HG02759 (cell line): ENCODE results near the gene ZNF273.

Source experiments
- ATAC-seq: cut with Tn5 transposase; IDR thresholded peaks from one replicate; pipeline ENCODE4 v1.9.1; 2021; ENCODE audit warnings: mild to moderate bottlenecking, moderate library complexity; ENCODE audit not compliant: unreplicated experiment

ZNF273 gene

DNA sequence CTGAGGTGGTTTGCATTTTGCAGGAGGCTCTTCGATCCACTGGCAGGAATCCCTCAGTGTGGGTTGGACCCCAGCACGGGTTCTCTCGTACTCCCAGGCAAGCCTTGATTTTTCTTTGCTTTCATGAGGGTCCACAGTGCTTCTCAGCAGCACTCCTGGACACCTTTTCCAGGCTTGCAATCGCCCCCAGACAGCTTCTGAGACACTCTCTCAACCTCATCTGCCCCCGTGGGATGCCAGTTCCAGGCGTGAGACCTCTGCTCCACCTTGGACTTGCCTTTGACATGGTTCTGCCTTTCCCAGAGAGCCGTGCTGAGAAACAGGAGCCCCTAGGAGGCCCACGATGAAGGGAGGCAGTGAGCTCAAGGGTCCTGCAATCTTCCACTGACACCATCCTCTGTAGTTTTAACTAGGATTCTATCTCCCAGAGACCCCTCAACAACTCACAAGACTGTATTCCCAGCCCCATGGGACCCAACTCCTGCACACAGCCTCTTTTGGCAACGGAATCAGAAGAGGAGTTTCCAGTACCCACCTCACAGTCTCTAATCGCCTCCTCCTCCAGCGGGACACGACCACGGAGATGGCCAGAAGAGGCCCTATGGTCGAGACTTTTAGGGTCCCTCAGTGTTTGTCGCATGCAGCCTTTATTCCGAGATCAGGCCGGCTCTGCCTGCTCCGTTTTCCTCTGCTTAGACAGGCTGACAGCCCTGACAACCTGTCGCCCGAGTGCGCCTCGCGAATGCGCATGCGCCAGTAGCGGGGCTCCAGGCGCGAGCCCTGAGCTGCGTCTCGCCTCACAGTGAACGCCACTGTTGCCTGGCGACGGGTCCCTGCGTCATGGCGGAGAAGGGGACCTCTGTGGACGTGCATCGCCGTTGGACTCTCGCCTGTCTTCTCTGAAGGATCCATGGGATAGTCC, 26.0 kb upstream of the ZNF273 start:
- no peak for ATAC-seq

DNA sequence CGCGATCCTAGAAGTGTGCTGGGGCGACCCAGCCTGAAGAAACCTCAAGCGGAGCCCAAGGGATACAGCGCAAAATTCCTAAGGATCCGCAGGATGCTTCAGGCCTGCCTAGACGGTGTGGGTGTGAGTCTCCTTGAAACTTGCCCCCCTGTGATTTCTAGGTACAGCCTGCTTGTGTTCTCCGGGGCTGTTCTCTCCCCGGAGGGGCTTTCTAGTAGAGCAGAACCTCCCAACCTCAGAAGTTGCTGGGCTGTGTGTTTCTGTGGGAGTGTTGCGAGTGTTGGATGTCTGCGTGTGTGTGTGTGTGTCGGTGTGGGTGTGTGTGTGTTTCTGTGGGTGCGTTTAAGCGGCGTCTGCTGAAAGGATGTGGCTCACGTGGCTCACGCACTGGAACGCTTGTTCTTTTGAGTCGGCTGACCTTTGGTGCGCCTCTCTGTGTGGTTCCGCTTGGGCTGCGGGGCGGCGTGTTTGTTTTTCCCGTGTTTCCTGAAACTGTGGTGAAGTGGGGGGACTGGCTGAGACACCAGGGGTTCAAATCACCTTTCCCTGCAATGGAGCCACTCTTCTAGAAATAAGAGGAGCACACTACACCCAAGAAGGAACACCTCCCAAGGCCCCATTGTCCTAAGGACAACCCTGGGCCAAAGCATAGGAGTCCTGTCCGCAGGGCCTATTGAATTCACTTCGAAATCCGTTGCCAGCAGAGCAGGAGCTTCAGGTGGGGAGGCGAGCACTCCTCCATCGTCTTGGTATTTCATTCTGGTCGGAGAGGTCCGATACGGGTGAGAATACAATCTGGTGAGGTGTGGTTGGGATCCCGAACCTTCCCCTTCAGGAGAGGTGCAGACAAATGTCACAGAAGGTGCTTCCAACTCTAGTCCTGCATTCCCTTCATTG, 25.1 kb upstream of the ZNF273 start:
- no peak for ATAC-seq

DNA sequence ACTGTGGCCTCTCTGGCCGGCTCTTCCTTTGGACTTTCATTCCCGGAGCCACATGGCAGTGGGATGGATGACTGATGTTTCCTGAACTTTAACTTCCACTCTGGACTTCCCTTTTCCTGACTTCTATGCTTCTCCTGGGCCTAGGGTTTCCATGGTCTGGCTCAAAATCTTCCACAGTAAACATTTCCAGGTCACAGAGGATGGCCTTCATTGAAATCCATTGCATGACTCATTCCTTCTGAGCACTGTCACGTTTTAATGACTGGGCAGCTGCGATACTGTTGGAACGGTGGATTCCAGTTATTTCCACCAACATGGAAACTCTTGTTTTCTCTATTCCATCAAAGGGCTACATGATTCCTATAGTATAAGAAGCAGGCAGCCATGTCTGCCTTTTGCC, 24.4 kb upstream of the ZNF273 start:
- no peak for ATAC-seq

DNA sequence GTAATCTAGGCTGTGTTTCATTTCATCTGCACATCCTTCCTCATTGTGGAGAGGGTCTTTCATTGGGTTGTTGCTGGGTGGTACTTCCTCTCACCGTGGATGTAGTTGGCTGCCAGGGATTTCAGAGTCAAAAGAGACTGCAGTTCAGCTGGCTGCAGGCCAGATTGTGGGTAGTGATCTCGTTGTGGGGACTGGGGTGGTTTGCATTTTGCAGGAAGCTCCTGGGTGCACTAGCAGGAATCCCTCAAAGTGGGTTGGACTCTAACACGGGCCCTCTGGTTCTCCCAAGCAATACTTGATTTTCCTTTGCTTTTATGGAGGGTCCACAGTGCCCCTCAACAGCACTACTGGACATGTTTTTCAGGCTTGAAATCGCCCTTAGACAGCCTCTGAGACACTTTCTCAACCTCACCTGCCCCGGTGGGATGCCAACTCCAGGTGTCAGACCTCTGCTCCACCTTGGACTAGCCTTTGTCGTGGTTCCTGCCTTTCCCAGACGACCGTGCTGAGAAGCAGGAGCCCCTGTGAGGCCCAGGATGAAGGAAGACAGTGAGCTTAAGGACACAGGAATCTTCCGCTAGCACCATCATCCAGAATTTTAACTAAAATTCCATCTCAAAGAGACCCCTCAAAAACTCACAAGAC, 23.9 kb upstream of the ZNF273 start:
- ATAC-seq = no peak

DNA sequence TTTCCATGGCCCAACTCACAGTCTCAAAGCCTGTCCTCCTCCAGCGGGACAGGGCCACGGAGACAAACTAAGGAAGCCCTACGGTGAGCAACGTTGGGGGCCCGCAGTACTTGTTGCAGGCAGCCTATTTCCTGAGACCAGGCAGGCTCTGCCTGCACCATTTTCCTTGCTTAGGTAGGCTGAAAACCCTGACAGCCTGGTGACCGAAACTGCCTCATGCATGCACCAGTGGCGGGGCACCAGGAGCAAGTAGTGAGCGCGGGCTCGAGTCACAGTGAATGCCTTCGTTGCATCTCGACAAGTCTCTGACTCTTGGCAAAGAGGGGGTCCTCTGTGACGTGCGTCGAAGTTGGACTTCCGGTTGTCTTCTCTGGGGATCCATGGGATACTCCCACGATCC, 23.3 kb upstream of the ZNF273 start:
- ATAC-seq = no peak

DNA sequence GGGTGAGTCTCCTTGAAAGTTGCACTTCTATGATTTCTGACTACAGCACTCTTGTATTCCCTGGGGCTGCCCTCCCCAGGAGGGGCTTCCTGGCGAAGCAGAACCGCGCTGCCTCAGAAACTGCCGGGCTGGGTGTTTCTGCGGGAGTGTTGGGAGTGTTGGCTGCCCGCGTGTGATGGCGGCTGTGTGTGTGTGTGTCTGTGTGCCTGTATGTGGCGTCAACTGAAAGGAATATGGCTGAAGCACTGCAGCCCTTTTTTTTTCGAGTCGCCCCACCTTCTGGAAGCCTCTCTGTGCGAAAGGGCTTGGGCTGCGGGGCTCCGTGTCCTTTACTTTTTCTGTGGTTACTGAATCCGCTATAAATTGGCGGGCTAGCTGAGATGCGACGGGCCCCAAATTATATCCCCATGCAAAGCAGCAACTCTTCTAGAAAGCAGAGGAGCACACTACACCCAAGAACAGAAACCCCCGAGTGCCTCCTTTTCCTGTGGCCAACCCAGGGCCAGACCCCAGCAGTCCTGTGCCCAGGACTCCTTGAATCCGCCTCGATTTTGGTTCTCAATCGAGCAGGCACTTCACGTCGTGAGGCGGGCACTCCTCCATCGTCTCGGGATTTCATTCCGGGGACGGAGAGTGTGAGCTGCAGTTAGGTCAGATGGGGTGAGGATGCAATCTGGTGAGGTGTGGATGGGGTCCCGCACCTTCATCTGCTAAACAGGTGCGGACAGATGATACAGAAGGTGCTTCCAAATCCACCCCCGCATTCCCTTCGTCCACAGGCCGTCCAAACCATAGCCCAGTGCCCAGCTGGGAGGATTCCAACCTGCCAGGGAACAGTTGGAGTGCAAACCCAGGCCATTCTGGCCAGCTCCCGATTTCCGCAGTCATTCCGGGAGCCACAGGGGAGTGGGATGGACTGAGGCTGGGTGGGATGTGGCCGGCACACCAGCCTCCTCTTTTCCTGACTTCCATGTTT, 22.5 kb upstream of the ZNF273 start:
- no peak for ATAC-seq

DNA sequence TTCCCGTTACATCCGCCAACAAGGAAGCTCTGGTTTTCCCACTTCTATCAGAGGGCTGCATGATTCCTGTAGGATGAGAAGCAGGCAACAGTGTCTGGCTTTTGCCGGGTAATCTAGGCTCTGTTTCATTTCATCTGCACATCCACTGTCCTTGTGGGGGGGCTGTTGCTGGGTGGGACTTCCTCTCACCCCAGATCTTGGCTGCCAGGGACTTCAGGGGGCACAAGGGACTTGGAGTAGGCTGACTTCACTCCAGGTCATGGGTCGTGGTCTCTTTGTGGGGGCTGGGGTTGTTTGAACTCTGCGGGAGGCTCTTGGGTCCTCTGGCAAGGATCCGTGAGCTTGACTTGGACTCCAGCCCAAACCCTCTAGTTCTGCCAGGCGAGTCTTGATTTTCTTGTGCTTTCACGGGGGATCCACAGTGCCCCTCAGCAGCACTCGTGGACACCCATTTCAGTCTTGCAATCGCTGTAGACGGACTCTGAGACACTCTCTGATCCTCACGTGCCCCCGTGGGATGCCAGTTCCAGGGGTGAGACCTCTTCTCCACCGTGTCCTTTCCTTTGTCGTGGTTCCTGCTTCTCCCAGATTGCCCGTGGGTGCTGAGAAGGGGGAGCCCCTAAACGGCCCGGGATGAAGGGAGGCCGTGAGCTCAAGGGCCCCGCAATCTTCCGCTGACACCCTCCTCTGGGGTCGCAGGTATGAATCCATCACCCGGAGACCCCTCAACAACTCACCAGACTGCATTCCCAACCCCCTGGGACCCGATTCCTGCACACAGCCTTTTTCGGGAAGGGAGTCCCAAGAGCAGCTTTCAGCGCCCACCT, 21.4 kb upstream of the ZNF273 start:
- no peak for ATAC-seq

DNA sequence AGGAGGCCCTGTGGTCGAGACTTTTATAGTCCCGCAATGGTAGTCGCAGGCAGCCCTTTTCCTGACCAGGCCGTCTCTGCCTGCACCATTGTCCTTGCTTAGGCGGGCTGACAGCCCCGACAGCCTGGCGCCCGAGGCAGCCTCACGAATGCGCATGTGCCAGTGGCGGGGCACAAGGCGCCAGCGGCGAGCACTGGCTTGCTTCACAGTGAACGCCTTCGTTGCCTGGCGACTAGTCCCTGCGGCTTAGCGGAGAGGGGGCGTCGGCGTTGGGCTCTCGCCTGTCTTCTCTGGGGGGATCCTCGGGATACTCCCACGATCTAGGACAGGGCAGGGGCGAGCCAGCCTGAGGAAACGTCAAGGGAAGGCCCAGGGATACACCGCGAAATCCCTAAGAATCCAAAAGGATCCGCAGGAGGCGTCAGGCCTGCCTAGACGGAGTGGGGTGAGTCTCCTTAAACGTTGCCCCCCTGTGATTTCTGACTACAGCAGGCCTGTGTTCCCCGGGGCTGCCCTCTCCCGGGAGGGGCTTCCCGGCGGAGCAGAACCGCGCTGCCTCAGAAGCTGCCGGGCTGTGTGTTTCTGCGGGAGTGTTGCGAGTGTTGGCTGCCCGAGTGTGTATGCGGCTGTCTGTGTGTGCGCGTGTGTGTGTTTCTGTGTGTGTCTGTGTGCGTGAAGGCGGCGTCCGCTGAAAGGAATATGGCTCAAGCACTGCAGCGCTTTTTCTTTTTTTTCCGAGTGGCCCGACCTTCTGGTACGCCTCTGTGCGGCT, 20.5 kb upstream of the ZNF273 start:
- no peak for ATAC-seq

DNA sequence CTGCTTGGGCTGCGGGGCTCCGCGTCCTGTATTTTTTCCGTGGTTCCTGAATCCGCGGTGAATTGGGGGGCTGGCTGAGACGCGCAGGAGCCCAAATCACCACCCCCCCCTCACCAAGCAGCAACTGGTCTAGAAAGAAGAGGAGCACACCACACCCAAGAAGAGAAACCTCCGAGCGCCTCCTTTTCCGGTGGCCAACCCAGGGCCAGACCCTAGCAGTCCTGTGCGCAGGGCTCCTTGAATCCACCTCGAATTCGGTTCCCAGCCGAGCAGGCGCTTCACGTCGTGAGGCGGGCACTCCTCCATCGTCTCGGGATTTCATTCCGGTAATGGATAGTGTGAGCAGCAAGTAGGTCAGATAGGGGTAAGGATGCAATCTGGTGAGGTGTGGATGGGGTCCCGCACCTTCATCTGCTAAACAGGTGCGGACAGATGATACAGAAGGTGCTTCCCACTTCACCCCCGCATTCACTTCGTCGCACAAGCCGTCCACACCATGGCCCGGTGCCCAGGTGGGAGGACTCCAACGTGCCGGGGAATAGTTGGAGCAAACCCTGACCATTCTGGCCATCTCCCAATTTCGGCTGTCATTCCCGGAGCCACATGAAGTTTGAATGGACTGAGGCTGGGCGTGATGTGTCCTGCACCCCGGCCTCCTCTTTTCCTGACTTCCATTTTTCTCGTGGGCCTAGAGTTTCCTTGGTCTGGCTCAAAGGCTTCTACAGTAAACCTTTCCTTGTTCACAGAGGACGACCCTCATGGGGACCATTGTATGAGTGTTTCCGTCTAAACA, 19.8 kb upstream of the ZNF273 start:
- ATAC-seq = no peak

DNA sequence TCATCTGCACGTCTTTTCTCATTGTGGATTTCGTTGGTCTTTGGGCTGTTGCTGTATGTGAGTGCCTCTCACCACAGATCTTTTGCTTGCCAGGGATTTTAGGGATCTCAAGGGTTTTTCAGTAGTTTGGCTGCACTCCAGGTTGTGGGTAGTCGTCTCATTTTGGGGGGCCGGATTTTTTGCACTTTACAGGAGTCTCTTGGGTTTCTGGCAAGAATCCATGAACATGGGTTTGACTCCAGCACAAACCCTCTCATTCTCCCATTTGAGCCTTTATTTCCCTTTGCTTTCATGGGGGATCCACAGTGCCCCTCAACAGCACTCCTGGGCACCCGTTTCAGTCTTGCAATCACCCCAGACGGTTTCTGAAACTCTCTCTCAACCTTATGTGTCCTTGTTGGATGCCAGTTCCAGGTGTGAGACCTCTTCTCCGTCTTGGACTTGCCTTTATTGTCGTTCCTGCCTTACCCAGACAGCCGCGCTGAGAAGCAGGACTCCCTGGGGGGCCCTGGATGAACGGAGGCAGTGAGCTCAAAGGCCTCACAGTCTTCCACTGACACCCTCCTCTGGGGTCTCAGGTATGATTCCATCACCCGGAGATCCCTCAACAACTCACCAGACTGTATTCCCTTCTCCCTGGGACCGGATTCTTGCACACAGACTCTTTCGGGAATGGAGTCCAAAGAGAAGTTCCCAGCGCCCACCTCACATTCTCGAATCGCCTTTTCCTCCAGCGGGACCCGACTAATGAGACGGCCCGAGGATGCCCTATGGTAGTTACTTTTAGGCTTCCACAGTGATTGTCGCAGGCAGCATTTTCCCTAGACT, 18.8 kb upstream of the ZNF273 start:
- no peak for ATAC-seq

DNA sequence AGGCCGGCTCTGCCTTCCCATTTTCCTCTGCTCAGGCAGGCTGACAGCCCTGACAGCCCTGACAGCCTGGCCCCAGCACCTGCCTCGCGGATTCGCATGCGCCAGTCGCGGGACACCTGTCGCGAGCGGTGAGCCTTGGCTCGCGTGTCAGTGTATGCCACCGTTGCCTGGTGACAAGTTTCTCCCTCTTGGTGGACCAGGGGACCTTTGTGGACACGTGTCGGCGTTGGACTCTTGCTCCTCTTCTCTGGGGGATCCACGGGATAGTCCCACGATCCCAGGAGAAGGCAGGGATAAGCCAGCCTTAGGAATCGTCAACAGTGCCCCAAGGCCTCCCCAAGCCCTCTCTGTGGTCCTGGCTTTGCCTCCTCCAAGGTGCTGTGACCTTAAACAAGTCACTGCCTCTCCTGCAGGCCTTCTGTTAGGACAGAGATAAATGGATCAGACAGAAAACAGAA, 18.1 kb upstream of the ZNF273 start:
- ATAC-seq = no peak

DNA sequence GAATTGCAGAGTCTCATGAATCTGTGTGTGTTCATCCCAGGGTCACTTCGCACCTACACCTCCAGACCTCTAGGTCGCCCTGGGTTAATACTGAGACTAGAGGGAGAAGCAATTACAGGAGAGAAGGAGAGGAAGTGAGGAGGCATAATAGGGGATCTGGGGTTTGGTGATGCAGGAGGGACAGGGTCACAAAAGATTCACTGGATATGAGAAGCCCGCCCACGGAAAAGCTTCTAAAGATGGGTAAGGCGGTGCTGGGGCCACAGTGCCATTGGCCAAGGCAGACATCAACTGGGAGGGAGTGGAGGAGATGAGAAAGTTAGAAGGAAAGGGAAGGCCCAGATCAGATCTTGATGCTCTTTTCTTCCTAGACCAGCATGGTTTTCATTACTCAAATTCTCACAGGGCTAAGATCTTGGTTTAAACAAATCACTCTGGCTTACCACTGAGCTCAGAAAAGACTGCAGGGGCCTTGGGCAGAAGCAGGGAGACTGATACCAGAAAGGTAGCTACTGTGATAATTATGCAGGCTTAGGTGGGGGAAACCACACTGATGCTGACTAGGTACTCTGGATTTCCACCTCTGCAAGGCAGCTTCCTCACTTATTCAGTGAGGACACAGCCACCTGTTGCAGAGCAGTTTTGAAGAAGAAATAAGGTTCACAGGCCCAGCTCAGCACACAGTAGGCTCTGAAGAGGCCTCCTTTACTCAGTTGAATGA, 17.4 kb upstream of the ZNF273 start:
- ATAC-seq = no peak

DNA sequence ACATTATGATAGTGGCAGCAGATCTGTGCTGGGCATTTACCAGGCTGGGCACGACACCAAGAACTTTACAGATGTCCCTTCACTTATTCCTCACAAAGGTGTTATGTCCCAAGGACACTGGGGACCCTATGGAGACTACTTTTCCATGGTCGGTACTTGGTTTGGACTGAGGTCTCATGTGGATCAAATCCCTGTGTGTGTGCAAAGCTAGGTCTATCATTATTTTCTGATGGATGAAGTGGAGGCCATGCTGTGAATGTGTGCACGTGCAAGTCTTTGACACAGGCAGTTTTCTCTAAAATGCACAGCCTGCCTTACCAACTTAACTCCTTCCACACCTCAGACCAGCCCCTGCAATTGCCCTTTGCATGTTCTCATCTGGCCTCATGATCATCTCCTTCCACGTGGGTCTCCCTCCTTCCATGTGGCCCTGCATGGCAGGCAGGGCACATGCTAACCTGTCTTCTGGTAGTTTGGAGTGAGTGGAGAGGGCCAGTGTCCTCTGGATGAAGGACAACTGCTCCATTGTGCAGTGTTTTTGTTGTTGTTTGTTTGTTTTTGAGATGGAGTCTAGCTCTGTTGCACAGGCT, 16.0 kb upstream of the ZNF273 start:
- ATAC-seq = no peak

DNA sequence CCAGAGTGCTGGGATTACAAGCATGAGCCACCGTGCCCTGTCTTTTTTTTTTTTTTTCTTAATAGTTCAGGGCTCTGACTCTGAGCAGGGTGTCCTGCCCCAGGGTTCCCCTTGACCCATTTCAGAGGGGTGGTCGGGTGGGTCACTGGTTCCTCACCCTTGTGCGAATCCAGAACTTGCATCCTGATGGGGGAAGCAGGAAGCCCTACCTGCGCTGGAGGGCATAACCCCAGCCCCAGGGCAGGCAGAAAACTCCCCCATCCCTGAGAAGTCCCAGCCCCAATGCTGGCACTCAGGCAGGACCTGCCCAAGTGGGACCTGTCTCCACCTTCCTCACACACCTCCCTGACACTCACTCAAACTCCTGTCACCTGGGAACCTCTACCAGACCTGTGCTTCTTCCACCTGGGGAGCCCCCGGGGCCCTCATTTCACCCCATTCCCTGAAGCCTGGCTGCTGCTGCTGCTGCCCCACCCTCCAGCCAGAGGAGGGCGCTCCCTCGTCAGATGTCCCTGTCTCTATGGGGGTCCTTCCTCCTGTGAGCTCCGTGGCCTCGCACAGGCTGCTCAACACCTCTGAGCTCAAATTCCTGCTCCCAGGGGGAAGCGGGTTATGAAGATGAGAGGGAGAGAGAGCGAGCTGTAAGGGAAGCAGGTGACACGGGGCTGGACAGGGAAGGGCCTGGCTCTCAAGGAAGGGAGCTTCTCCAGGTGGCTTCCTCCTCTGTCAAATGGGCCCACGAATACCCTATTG, 15.1 kb upstream of the ZNF273 start:
- peak; percentile 40 for ATAC-seq

DNA sequence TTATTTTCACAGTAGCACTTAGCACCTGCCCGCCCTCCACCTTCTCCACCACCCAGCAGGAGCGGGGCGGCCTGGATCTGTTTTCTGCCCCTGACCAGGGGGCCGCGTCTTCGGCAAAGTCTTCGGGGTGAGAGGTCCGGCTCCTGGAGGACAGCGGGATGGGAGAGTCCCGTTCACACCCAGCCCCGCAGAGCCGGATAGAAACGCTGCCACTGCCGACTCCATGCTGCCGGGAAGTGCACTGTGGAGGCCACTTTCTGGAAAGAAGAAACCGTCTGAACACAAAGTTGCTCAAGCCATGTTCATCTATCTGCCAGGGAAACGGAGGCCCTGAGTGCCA, 14.5 kb upstream of the ZNF273 start:
- ATAC-seq = peak; percentile 9
